ENCODE measurements around the gene ABLIM1.

Gene ABLIM1

GRCh38 chr10:114405011-114405350, 253.1 kb downstream of the ABLIM1 start:
- no peak for DNase-seq (ENCODE audit: insufficient read length, low spot score)
- no peak for FAIRE-seq
- TF ChIP-seq POLR2AphosphoS5 (IDR thresholded peaks at IDR 0.05; ENCODE audit: low read depth, low read length) (no peak), SPI1 (IDR thresholded peaks at IDR 0.05; ENCODE audit: low read depth, low read length) (no peak), POU2F2 (IDR thresholded peaks at IDR 0.05; ENCODE audit: low read depth, low read length) (no peak), TAF1 (IDR thresholded peaks at IDR 0.05; ENCODE audit: low read depth, low read length) (no peak), PAX5 (IDR thresholded peaks at IDR 0.05; ENCODE audit: insufficient read depth, low read length, severe bottlenecking) (no peak)

GRCh38 chr10:114404171-114405010, 253.7 kb downstream of the ABLIM1 start, which contains the start of gene AFAP1L2:
TSS of gene AFAP1L2 (minus strand) at chr10:114404502. CDS start at chr10:114404455, 47 bp downstream.
- TF ChIP-seq POLR2AphosphoS5 (IDR thresholded peaks at IDR 0.05; ENCODE audit: low read depth, low read length) (no peak), PAX5 (IDR thresholded peaks at IDR 0.05; ENCODE audit: insufficient read depth, low read length, severe bottlenecking) (no peak), SPI1 (IDR thresholded peaks at IDR 0.05; ENCODE audit: low read depth, low read length) (no peak), TAF1 (IDR thresholded peaks at IDR 0.05; ENCODE audit: low read depth, low read length) (no peak), POLR2A (IDR thresholded peaks at IDR 0.05; ENCODE audit: low read depth, low read length) (no peak), POU2F2 (IDR thresholded peaks at IDR 0.05; ENCODE audit: low read depth, low read length) (no peak)
- FAIRE-seq (no peak), DNase-seq (ENCODE audit: insufficient read length, low spot score) (peak; percentile 29)

GRCh38 chr10:114403541-114404161, 254.4 kb downstream of the ABLIM1 start:
- TF ChIP-seq PAX5 (IDR thresholded peaks at IDR 0.05; ENCODE audit: insufficient read depth, low read length, severe bottlenecking) (no peak), POLR2A (IDR thresholded peaks at IDR 0.05; ENCODE audit: low read depth, low read length) (no peak), POU2F2 (IDR thresholded peaks at IDR 0.05; ENCODE audit: low read depth, low read length) (no peak), TAF1 (IDR thresholded peaks at IDR 0.05; ENCODE audit: low read depth, low read length) (no peak), POLR2AphosphoS5 (IDR thresholded peaks at IDR 0.05; ENCODE audit: low read depth, low read length) (no peak), SPI1 (IDR thresholded peaks at IDR 0.05; ENCODE audit: low read depth, low read length) (no peak)
- FAIRE-seq, result no peak

GRCh38 chr10:114402871-114403540, 255.1 kb downstream of the ABLIM1 start:
- DNase-seq (ENCODE audit: insufficient read length, low spot score), result no peak
- TF ChIP-seq PAX5 (IDR thresholded peaks at IDR 0.05; ENCODE audit: insufficient read depth, low read length, severe bottlenecking) (no peak), POU2F2 (IDR thresholded peaks at IDR 0.05; ENCODE audit: low read depth, low read length) (no peak), POLR2A (IDR thresholded peaks at IDR 0.05; ENCODE audit: low read depth, low read length) (no peak), SPI1 (IDR thresholded peaks at IDR 0.05; ENCODE audit: low read depth, low read length) (no peak), TAF1 (IDR thresholded peaks at IDR 0.05; ENCODE audit: low read depth, low read length) (no peak), POLR2AphosphoS5 (IDR thresholded peaks at IDR 0.05; ENCODE audit: low read depth, low read length) (no peak)

More at GRCh38 chr10:114403541-114404161, 254.4 kb downstream of the ABLIM1 start:
- DNase-seq (ENCODE audit: insufficient read length, low spot score), result peak; percentile 32

GRCh38 chr10:114402233-114402632, 255.8 kb downstream of the ABLIM1 start:
- no peak for FAIRE-seq
- DNase-seq (ENCODE audit: insufficient read length, low spot score), result no peak
- TF ChIP-seq PAX5 (IDR thresholded peaks at IDR 0.05; ENCODE audit: insufficient read depth, low read length, severe bottlenecking), result no peak
- no peak for TF ChIP-seq POLR2A (IDR thresholded peaks at IDR 0.05; ENCODE audit: low read depth, low read length)
- TF ChIP-seq SPI1 (IDR thresholded peaks at IDR 0.05; ENCODE audit: low read depth, low read length), result no peak
- no peak for TF ChIP-seq POU2F2 (IDR thresholded peaks at IDR 0.05; ENCODE audit: low read depth, low read length)

More at GRCh38 chr10:114402871-114403540, 255.1 kb downstream of the ABLIM1 start:
- no peak for FAIRE-seq

GRCh38 chr10:114401195-114401791, 256.8 kb downstream of the ABLIM1 start:
- FAIRE-seq (no peak), DNase-seq (ENCODE audit: insufficient read length, low spot score) (no peak)
- TF ChIP-seq SPI1 (IDR thresholded peaks at IDR 0.05; ENCODE audit: low read depth, low read length) (no peak), POU2F2 (IDR thresholded peaks at IDR 0.05; ENCODE audit: low read depth, low read length) (no peak), TAF1 (IDR thresholded peaks at IDR 0.05; ENCODE audit: low read depth, low read length) (no peak), PAX5 (IDR thresholded peaks at IDR 0.05; ENCODE audit: insufficient read depth, low read length, severe bottlenecking) (no peak), POLR2A (IDR thresholded peaks at IDR 0.05; ENCODE audit: low read depth, low read length) (no peak), POLR2AphosphoS5 (IDR thresholded peaks at IDR 0.05; ENCODE audit: low read depth, low read length) (no peak)

- DNase-seq (ENCODE audit: insufficient read length, low spot score) (no peak), FAIRE-seq (no peak)
- TF ChIP-seq PAX5 (IDR thresholded peaks at IDR 0.05; ENCODE audit: insufficient read depth, low read length, severe bottlenecking), result no peak
- no peak for TF ChIP-seq POU2F2 (IDR thresholded peaks at IDR 0.05; ENCODE audit: low read depth, low read length)
- no peak for TF ChIP-seq POLR2A (IDR thresholded peaks at IDR 0.05; ENCODE audit: low read depth, low read length)
- TF ChIP-seq TAF1 (IDR thresholded peaks at IDR 0.05; ENCODE audit: low read depth, low read length), result no peak
- TF ChIP-seq SPI1 (IDR thresholded peaks at IDR 0.05; ENCODE audit: low read depth, low read length), result no peak
- no peak for TF ChIP-seq POLR2AphosphoS5 (IDR thresholded peaks at IDR 0.05; ENCODE audit: low read depth, low read length)
Measured at GRCh38 chr10:114400091-114400490, 258.0 kb downstream of the ABLIM1 start.

- no peak for TF ChIP-seq PAX5 (IDR thresholded peaks at IDR 0.05; ENCODE audit: insufficient read depth, low read length, severe bottlenecking)
- no peak for TF ChIP-seq POLR2AphosphoS5 (IDR thresholded peaks at IDR 0.05; ENCODE audit: low read depth, low read length)
- TF ChIP-seq SPI1 (IDR thresholded peaks at IDR 0.05; ENCODE audit: low read depth, low read length), result no peak
- no peak for TF ChIP-seq POLR2A (IDR thresholded peaks at IDR 0.05; ENCODE audit: low read depth, low read length)
- TF ChIP-seq POU2F2 (IDR thresholded peaks at IDR 0.05; ENCODE audit: low read depth, low read length), result no peak
- no peak for TF ChIP-seq TAF1 (IDR thresholded peaks at IDR 0.05; ENCODE audit: low read depth, low read length)
- DNase-seq (ENCODE audit: insufficient read length, low spot score) (no peak), FAIRE-seq (no peak)
Measured at GRCh38 chr10:114399576-114399975, 258.5 kb downstream of the ABLIM1 start.

Data from GM12891 (cell line).